Raji (cell line): ENCODE measurements around the gene TMED10.

ENCODE experiments used
- POLR2A ChIP-seq: IDR thresholded peaks from 2 replicates; pipeline ENCODE4 v1.6.1; 2011; ENCODE audit warnings: low read depth, low read length, control low read depth; ENCODE audit not compliant: insufficient read depth

Gene TMED10

GRCh38 chr14:75151851-75152250, 24.6 kb downstream of the TMED10 start:
- TF ChIP-seq POLR2A = no peak

- TF ChIP-seq POLR2A = no peak
Measured at GRCh38 chr14:75150150-75150549, 26.3 kb downstream of the TMED10 start.

- no peak for TF ChIP-seq POLR2A
Measured at GRCh38 chr14:75147423-75148071, 28.9 kb downstream of the TMED10 start.

- no peak for TF ChIP-seq POLR2A
Measured at GRCh38 chr14:75144944-75145343, 31.5 kb downstream of the TMED10 start.

GRCh38 chr14:75143761-75144527, 32.5 kb downstream of the TMED10 start:
- no peak for TF ChIP-seq POLR2A

- TF ChIP-seq POLR2A = no peak
Measured at GRCh38 chr14:75142494-75142893, 33.9 kb downstream of the TMED10 start.

GRCh38 chr14:75141967-75142366, 34.4 kb downstream of the TMED10 start:
- TF ChIP-seq POLR2A = no peak

- TF ChIP-seq POLR2A = no peak
Measured at GRCh38 chr14:75141062-75141461, 35.4 kb downstream of the TMED10 start.

GRCh38 chr14:75140620-75141019, 35.8 kb downstream of the TMED10 start:
- TF ChIP-seq POLR2A = no peak

- no peak for TF ChIP-seq POLR2A
Measured at GRCh38 chr14:75139185-75139584, 37.2 kb downstream of the TMED10 start.

- no peak for TF ChIP-seq POLR2A
Measured at GRCh38 chr14:75138492-75138891, 37.9 kb downstream of the TMED10 start.

- TF ChIP-seq POLR2A = no peak
Measured at GRCh38 chr14:75134644-75135043, 41.8 kb downstream of the TMED10 start.

- no peak for TF ChIP-seq POLR2A
Measured at GRCh38 chr14:75133597-75133996, 42.8 kb downstream of the TMED10 start.

- TF ChIP-seq POLR2A = no peak
Measured at GRCh38 chr14:75132382-75133086, 43.9 kb downstream of the TMED10 start.

GRCh38 chr14:75128596-75128990, 47.8 kb downstream of the TMED10 start:
- TF ChIP-seq POLR2A = no peak

- TF ChIP-seq POLR2A = no peak
Measured at GRCh38 chr14:75127903-75128595, 48.4 kb downstream of the TMED10 start.
